Prostate gland (tissue), 2 donors: ENCODE data around the gene CECR2.

Source experiments
- CTCF ChIP-seq, 4 experiments: fragments of 200-600 bp in 2 of 4; fragments of 450-650 bp in 2 of 4; sonication (generic) in 2 of 4; IDR thresholded peaks; 1 replicate in 3 of 4; 2 replicates in 1 of 4; pipeline ENCODE4 v1.5.1; 2016 to 2019; ENCODE audit warnings: antibody characterized with exemption in 4 of 4, mild to moderate bottlenecking in 2 of 4, moderate library complexity in 2 of 4
- POLR2A ChIP-seq: fragments of 450-650 bp; IDR thresholded peaks from one replicate; pipeline ENCODE4 v1.6.1; 2016; ENCODE audit warnings: antibody characterized with exemption, mild to moderate bottlenecking
- POLR2AphosphoS5 ChIP-seq: sonication (generic); formaldehyde crosslinking; IDR thresholded peaks from one replicate; pipeline ENCODE4 v1.6.1; 2017; ENCODE audit warnings: antibody characterized with exemption

DNA sequence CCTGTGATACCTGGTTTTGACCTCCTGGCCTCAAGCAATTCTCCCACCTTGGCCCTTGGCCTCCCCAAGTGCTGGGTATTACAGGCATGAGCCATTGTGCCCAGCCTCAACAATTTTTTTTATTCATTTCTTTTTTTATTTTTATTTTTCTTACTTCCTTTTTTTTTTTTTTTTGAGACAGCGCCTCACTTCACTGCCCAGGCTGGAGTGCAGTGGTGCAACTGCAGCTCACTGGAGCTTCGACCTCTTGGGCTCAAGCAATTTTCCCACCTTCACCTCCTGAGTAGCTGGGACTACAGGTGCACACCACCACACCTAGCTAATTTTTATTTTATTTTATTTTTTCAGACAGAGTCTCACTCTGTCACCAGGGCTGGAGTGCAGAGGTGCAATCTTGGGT is 25.5 kb upstream of the CECR2 start:
- TF ChIP-seq POLR2A = no peak
- TF ChIP-seq CTCF (IDR thresholded peaks at IDR 0.05) = no peak
- no peak for TF ChIP-seq POLR2AphosphoS5
